Fibroblast of lung (primary cell): ENCODE measurements around the gene SPIN1. TPM values are rescaled to one million over a fixed set of nuclear protein-coding genes. Genes with fewer than 3 reads are reported as not detected.

Source experiments
- DNase-seq, 2 donors: peaks; one replicate each; pipeline versions ENCODE4 v3.0.0 to v3.0.0-alpha.2; 2010; ENCODE audit warnings: low read depth in 2 of 2
- H2AFZ ChIP-seq: 2 replicates; pipeline ENCODE4 v1.5.1; 2012; ENCODE audit warnings: low read length, control low read depth, inconsistent platforms
- H3K27ac ChIP-seq: 2 replicates; pipeline ENCODE4 v1.5.1; 2011; ENCODE audit warnings: low read length, control low read depth; ENCODE audit not compliant: insufficient read depth
- H3K27me3 ChIP-seq: 2 replicates; pipeline ENCODE4 v1.5.1; 2011; ENCODE audit warnings: mild to moderate bottlenecking, low read length; ENCODE audit not compliant: control insufficient read depth, insufficient read depth
- H3K36me3 ChIP-seq: 2 replicates; pipeline ENCODE4 v1.5.1; 2011; ENCODE audit warnings: low read length; ENCODE audit not compliant: control insufficient read depth, insufficient read depth
- H3K4me1 ChIP-seq: 2 replicates; pipeline ENCODE4 v1.5.1; 2011; ENCODE audit warnings: low read length; ENCODE audit not compliant: control insufficient read depth, insufficient read depth; ENCODE audit errors: extremely low read depth
- H3K4me2 ChIP-seq: 2 replicates; pipeline ENCODE4 v1.5.1; 2011; ENCODE audit warnings: low read length, control low read depth; ENCODE audit not compliant: insufficient read depth; ENCODE audit errors: extremely low read depth
- H3K4me3 ChIP-seq, 4 experiments: fragments of 200-600 bp in 1 of 4; sonication (generic) in 1 of 4; replicated peaks in 1 of 4; 2 replicates each; pipeline ENCODE4 v1.5.1; 2011 to 2016; ENCODE audit warnings: low read length in 4 of 4, low read depth in 3 of 4, mild to moderate bottlenecking in 3 of 4, control low read depth in 2 of 4, inconsistent platforms in 1 of 4, mixed read lengths in 1 of 4; ENCODE audit not compliant: insufficient read depth in 1 of 4; ENCODE audit errors: control extremely low read depth in 1 of 4
- H3K79me2 ChIP-seq: 2 replicates; pipeline ENCODE4 v1.5.1; 2012; ENCODE audit warnings: mild to moderate bottlenecking, low read length, inconsistent platforms; ENCODE audit not compliant: control insufficient read depth, insufficient read depth
- H3K9ac ChIP-seq: 2 replicates; pipeline ENCODE4 v1.5.1; 2011; ENCODE audit warnings: mild to moderate bottlenecking, low read length, control low read depth; ENCODE audit not compliant: insufficient read depth
- H3K9me3 ChIP-seq: 2 replicates; pipeline ENCODE4 v1.5.1; 2012; ENCODE audit warnings: low read depth, low read length; ENCODE audit not compliant: control insufficient read depth, insufficient read depth
- H4K20me1 ChIP-seq: 2 replicates; pipeline ENCODE4 v1.5.1; 2011; ENCODE audit warnings: low read length; ENCODE audit not compliant: control insufficient read depth, insufficient read depth; ENCODE audit errors: extremely low read depth
- CTCF ChIP-seq, 2 donors: IDR thresholded peaks in 1 of 2; conservative IDR thresholded peaks in 1 of 2; 1 replicate in 1 of 2; 2 replicates in 1 of 2; pipeline ENCODE4 v1.5.1; 2011 to 2012; ENCODE audit warnings: low read length in 2 of 2, control low read depth in 1 of 2, inconsistent platforms in 1 of 2, low read depth in 1 of 2, mild to moderate bottlenecking in 1 of 2
- EZH2 ChIP-seq: IDR thresholded peaks from 2 replicates; pipeline ENCODE4 v1.5.1; 2012; ENCODE audit warnings: low read length, control low read depth, mild to moderate bottlenecking; ENCODE audit errors: missing control alignments
- polyA plus RNA-seq, 2 donors: library from polyadenylated mRNA; depleted of rRNA in 1 of 2; stranded (reverse) in 1 of 2; unstranded in 1 of 2; fragments of >200 nt; gene quantifications; 2 replicates each; pipeline ENCODE4 v1.2.1, GENCODE V29; 2011 to 2012; ENCODE audit warnings: missing spikeins in 1 of 2
- total RNA-seq: library from RNA; depleted of rRNA; stranded (reverse); fragments of >200 nt; gene quantifications from 2 replicates; pipeline ENCODE4 v1.2.1, GENCODE V29; 2014

Gene SPIN1
- total and polyA plus RNA-seq, 2 donors (not counting 1 experiment from before 2014, with no cell fraction given) = 96.9 to 121 TPM

- Histone ChIP-seq H3K27ac (no peak overlapping the region), H3K79me2 (peaks cover 84% of the 10 kb centered on the region), H3K9ac (no peak overlapping the region), H3K9me3 (no peaks in the 10 kb centered on the region), H3K36me3 (no peaks in the 10 kb centered on the region), H3K4me1 (no peaks in the 10 kb centered on the region), H2AFZ (no peak overlapping the region), H3K27me3 (no peaks in the 10 kb centered on the region), H4K20me1 (no peaks in the 10 kb centered on the region), H3K4me3 (no peak overlapping the region), H3K4me2 (no peak overlapping the region)
- no peak for TF ChIP-seq CTCF (conservative IDR thresholded peaks at IDR 0.05 in 1 of 2, IDR thresholded peaks at IDR 0.05 in 1 of 2; ENCODE audit: low read depth in 1 of 2, low read length in 2 of 2)
- no peak for TF ChIP-seq EZH2
- no peak for DNase-seq
These were observed 23.2 kb downstream of the SPIN1 start for GRCh38 chr9:88411471-88411870.

- Histone ChIP-seq H3K4me1 (no peaks in the 10 kb centered on the region), H3K79me2 (peaks cover 83% of the 10 kb centered on the region), H3K9me3 (no peaks in the 10 kb centered on the region), H3K27me3 (no peaks in the 10 kb centered on the region), H3K4me2 (no peak overlapping the region), H4K20me1 (no peaks in the 10 kb centered on the region), H3K9ac (no peak overlapping the region), H3K36me3 (no peaks in the 10 kb centered on the region), H3K27ac (no peak overlapping the region), H3K4me3 (no peak overlapping the region), H2AFZ (no peak overlapping the region)
- no peak for DNase-seq
- TF ChIP-seq EZH2 = no peak
- no peak for TF ChIP-seq CTCF (conservative IDR thresholded peaks at IDR 0.05 in 1 of 2, IDR thresholded peaks at IDR 0.05 in 1 of 2; ENCODE audit: low read depth in 1 of 2, low read length in 2 of 2)
These were observed 26.1 kb downstream of the SPIN1 start for GRCh38 chr9:88414298-88414697.

GRCh38 chr9:88418025-88418424, 29.8 kb downstream of the SPIN1 start:
- no peaks in the 10 kb centered on the region for H3K9me3 ChIP-seq
- DNase-seq = peak in 1 of 2 donors; percentile 57
- peaks cover 3% of the 10 kb centered on the region for H3K36me3 ChIP-seq
- no peaks in the 10 kb centered on the region for H4K20me1 ChIP-seq
- H3K79me2 ChIP-seq = peaks cover 83% of the 10 kb centered on the region
- no peak overlapping the region for H3K9ac ChIP-seq
- no peaks in the 10 kb centered on the region for H3K4me1 ChIP-seq
- TF ChIP-seq CTCF (conservative IDR thresholded peaks at IDR 0.05 in 1 of 2, IDR thresholded peaks at IDR 0.05 in 1 of 2; ENCODE audit: low read depth in 1 of 2, low read length in 2 of 2) (no peak), EZH2 (no peak)
- H3K27me3 ChIP-seq = no peaks in the 10 kb centered on the region
- H3K4me2 ChIP-seq = no peak overlapping the region
- H2AFZ ChIP-seq = no peak overlapping the region
- no peak overlapping the region for H3K27ac ChIP-seq
- no peak overlapping the region for H3K4me3 ChIP-seq
